Parathyroid adenoma (tissue), 2 donors: ENCODE data around the gene ZNF385D.

Source experiments
- H2AFZ ChIP-seq: fragments of 300-600 bp; sonication (generic); one replicate; pipeline ENCODE4 v1.7.0; 2017; ENCODE audit warnings: antibody characterized with exemption, mild to moderate bottlenecking
- H3K27ac ChIP-seq: fragments of 300-600 bp; sonication (generic); one replicate; pipeline ENCODE4 v1.7.0; 2017
- H3K27me3 ChIP-seq: fragments of 300-600 bp; sonication (generic); one replicate; pipeline ENCODE4 v1.7.0; 2017; ENCODE audit warnings: low read length; ENCODE audit not compliant: control insufficient read depth, insufficient read depth
- H3K36me3 ChIP-seq: fragments of 300-600 bp; sonication (generic); one replicate; pipeline ENCODE4 v1.7.0; 2017; ENCODE audit warnings: low read length; ENCODE audit not compliant: control insufficient read depth, insufficient read depth
- H3K4me1 ChIP-seq: fragments of 300-600 bp; sonication (generic); one replicate; pipeline ENCODE4 v1.7.0; 2017; ENCODE audit warnings: control low read depth
- H3K4me2 ChIP-seq: fragments of 300-600 bp; sonication (generic); one replicate; pipeline ENCODE4 v1.7.0; 2017; ENCODE audit warnings: low read length
- H3K4me3 ChIP-seq: fragments of 300-600 bp; sonication (generic); one replicate; pipeline ENCODE4 v1.7.0; 2017; ENCODE audit warnings: low read depth, low read length
- H3K79me2 ChIP-seq: fragments of 300-600 bp; sonication (generic); one replicate; pipeline ENCODE4 v1.7.0; 2017; ENCODE audit warnings: control low read depth
- H3K9ac ChIP-seq: fragments of 300-600 bp; sonication (generic); one replicate; pipeline ENCODE4 v1.7.0; 2017; ENCODE audit warnings: mild to moderate bottlenecking
- H3K9me3 ChIP-seq: fragments of 300-600 bp; sonication (generic); one replicate; pipeline ENCODE4 v1.7.0; 2017; ENCODE audit warnings: low read length; ENCODE audit not compliant: control insufficient read depth
- CTCF ChIP-seq: fragments of 300-600 bp; sonication (generic); IDR thresholded peaks from one replicate; pipeline ENCODE4 v1.7.0; 2017; ENCODE audit warnings: antibody characterized with exemption, mild to moderate bottlenecking
- donor health status: primary hyperparathyroidism.

ZNF385D gene

GRCh38 chr3:21752749-21753347 lies 1.8 kb upstream of the ZNF385D start:
- Histone ChIP-seq H2AFZ (no peak overlapping the region), H3K36me3 (no peaks in the 10 kb centered on the region), H3K9ac (no peak overlapping the region), H3K4me2 (no peak overlapping the region), H3K79me2 (no peaks in the 10 kb centered on the region), H3K27ac (no peak overlapping the region), H3K27me3 (no peaks in the 10 kb centered on the region), H3K4me1 (no peaks in the 10 kb centered on the region), H3K9me3 (no peaks in the 10 kb centered on the region), H3K4me3 (no peak overlapping the region)
- no peak for TF ChIP-seq CTCF

DNA sequence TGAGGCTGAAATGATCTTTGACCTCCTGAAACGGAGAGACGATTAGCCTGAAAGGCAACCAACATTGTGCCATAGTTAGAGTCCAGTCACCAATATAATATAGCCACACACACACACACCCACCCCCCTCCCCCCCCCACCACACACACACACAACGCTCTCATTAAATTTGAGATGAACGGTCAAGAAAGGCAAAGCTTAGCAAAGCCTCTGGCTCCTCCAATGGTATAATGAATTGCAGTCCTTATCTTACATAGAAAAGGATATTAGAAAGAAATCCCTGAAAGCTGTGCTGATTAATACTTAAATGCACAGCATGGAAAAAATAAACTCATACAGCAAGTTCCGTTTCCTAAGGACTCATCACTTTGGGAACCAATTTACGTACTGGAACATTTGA lies 876 bp upstream of the ZNF385D start:
- H3K4me1 ChIP-seq = no peaks in the 10 kb centered on the region
- H3K79me2 ChIP-seq = no peaks in the 10 kb centered on the region
- H3K27ac ChIP-seq = no peak overlapping the region
- H3K4me2 ChIP-seq = no peak overlapping the region
- no peaks in the 10 kb centered on the region for H3K27me3 ChIP-seq
- no peaks in the 10 kb centered on the region for H3K9me3 ChIP-seq
- H2AFZ ChIP-seq = no peak overlapping the region
- no peak overlapping the region for H3K4me3 ChIP-seq
- H3K9ac ChIP-seq = no peak overlapping the region
- no peak for TF ChIP-seq CTCF
- H3K36me3 ChIP-seq = no peaks in the 10 kb centered on the region

GRCh38 chr3:21750080-21750696 lies 822 bp downstream of the ZNF385D start:
- Histone ChIP-seq H3K9me3 (no peaks in the 10 kb centered on the region), H2AFZ (no peak overlapping the region), H3K9ac (no peak overlapping the region), H3K36me3 (no peaks in the 10 kb centered on the region), H3K79me2 (no peaks in the 10 kb centered on the region), H3K4me2 (peak overlapping the region; percentile 5), H3K27me3 (no peaks in the 10 kb centered on the region), H3K4me1 (no peaks in the 10 kb centered on the region), H3K4me3 (no peak overlapping the region), H3K27ac (no peak overlapping the region)
- no peak for TF ChIP-seq CTCF

DNA sequence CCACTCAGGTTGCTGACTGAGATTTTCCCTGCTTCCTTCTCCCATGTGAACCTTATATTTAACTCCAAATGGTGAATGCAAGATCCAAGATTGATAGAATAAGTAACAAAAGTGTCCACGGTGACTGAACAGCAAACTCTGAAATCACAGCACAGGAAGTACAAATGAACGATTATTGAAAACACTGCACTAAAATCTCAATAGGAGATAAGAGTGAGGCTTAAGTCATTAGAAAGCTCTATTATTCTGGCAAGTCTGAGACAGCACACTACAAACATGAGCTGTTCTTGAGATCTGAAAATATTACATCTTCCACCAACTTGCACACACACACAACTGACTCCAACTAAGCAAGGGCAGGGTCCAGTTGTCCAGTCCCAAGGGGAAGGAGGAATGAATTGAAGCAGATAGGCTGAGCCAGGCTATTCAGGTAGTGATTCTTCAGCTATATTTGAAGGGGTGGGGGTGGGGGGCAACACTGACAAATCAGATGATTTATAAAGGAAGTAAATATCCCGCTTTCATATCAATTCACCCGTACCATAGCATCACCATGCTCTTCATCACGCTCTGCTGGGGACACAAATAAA lies 2.9 kb downstream of the ZNF385D start:
- Histone ChIP-seq H3K27ac (no peak overlapping the region), H3K4me3 (no peak overlapping the region), H3K4me2 (no peak overlapping the region)

More for the DNA sequence above, 2.9 kb downstream of the ZNF385D start:
- no peak overlapping the region for H3K9ac ChIP-seq
- H3K79me2 ChIP-seq = no peaks in the 10 kb centered on the region
- no peaks in the 10 kb centered on the region for H3K4me1 ChIP-seq
- H3K36me3 ChIP-seq = no peaks in the 10 kb centered on the region
- H2AFZ ChIP-seq = no peak overlapping the region
- H3K9me3 ChIP-seq = no peaks in the 10 kb centered on the region
- no peak for TF ChIP-seq CTCF
- no peaks in the 10 kb centered on the region for H3K27me3 ChIP-seq
